GM21515 (cell line): ENCODE results near the gene ELF5.

Experiments
- ATAC-seq: cut with Tn5 transposase; IDR thresholded peaks from one replicate; pipeline ENCODE4 v1.9.1; 2021; ENCODE audit not compliant: unreplicated experiment

Gene ELF5

DNA sequence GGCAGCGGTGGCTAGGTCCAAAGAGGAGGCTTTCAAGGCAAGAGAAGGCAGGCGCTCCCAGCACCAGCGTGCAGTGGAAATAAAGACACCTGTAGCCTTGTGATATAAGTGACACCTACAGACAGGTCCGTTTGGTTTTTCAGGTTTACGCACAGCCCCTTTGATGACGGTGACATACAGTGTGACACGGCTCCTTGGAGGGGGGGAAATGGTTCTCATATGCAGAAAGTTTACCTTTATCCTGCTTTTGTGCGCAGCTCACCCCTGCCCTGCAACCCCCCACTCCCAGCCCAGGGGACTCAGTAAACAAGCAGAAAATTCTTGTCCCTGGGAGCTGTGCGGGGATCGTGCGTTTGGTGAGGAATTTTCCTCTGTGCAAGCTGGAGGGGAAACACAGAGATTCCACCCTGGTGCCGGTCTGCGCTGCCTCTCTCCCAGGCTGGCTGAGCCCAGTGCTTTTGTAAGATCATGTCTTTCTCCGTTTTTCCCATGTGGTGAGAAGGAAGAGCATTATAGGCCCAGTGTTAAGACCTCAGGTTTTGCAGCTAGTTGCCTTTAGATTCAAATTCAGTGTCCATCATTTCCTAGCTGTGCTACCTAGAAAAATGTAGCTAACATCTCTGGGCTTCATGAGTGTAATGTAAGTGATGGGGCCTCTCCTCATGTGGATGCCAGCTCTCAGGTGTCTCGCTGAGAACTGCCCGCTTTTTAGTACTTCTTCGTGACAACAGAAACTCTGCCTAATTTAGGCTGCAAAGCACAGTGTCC lies at the start of gene ELF5:
ELF5 (minus strand) TSS at position 113 of the 768 bp plus-strand sequence. CDS start 8,045 bp downstream, outside the sequence.
- ATAC-seq: no peak

- ATAC-seq: no peak
Measured at GRCh38 chr11:34562976-34563375, 49.4 kb upstream of the ELF5 start.

- ATAC-seq: no peak
Measured at GRCh38 chr11:34560511-34560910, 46.9 kb upstream of the ELF5 start.

- no peak for ATAC-seq
Measured at GRCh38 chr11:34558673-34559072, 45.1 kb upstream of the ELF5 start.

DNA sequence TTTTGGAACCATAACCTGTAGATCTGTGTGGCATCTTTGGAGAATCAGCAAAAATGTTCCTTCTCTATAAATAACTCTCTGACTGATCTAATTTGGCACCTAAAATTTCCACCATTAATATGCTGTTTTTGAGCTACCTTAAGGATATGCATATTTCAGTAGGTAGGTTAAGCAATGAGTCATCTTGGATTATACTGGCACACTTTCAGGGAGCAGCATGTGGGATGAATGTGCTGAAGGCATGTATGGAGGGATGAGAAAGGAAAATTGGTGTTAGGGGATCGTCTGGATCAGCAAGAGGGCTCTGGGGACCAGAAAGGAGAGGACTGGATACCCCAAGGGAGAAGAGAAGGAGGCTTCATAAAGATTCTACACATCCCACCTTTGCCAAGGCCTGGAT lies 44.6 kb upstream of the ELF5 start:
- ATAC-seq: no peak

DNA sequence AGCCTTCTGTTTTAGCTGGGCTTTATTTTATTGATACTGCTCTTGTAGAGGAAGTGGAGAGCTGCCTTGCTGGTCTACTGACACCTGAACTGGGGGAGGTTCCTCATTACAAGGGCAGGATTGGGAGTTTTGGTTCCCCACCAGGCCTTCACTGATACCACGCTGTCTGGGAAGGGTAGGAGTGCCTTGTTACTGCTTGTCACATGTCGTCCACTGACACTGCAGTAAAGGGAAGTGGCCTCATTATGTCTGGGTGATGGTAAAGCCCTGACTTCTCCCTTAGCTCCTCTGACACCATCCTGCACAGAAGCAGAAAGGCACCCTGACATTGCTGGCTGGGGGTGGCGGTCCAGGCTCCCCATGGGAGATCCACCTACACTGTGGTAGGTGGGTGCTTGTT lies 38.7 kb upstream of the ELF5 start:
- no peak for ATAC-seq

- no peak for ATAC-seq
Measured at GRCh38 chr11:34549271-34549670, 35.7 kb upstream of the ELF5 start.

DNA sequence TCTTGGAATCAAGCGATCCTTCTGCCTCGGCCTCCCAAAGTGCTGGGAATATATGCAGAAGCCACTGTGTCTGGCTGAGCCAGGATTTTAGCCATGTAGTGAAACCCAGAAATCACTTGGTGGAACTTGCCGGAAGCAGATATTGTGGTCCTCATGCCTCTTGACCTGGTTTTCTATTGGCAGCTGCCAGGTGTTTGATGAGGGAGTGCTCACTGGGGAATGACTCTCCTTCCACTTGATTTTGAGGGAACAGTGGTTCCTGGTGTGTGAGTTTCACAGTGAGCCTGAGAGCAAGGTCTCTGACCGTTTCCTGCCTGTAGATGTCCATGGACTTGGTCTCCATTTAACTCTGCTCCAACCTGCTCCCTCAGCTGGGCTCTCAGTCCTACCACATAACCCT lies 34.7 kb upstream of the ELF5 start:
- no peak for ATAC-seq

DNA sequence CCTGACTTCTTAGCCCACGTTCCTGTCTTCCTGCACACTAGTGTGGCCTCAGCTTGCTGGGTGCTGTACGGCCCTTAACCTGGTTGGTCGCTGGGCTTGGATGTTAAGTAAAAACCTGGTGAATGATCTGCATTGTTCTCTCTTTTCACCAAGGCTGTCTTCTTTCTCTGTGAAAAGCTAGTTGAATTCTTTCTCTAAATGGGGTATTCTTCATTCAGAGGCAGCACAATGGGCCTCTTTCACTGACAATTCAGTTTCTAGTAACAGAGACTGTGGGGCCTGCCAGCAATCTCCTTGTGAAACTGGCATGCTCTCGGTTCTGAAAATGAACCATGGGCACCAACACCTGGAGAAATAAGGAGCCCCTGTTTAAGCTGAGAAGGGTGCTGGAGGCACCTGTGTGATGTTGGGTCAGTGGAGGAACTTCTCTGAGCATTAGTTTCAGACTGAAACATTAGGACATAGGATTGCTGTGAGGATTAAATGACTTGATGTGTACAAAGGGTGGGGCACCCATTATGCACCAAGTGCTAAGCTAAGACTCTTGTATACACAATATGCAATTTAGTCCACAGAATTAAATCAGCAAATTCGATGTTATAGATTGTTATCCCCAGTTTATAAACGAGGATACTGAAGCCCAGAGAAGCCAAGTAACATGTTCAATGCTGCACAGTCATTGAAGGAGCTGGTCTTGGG lies 33.1 kb upstream of the ELF5 start:
- ATAC-seq: no peak

GRCh38 chr11:34542089-34542488 lies 28.5 kb upstream of the ELF5 start:
- ATAC-seq: no peak

DNA sequence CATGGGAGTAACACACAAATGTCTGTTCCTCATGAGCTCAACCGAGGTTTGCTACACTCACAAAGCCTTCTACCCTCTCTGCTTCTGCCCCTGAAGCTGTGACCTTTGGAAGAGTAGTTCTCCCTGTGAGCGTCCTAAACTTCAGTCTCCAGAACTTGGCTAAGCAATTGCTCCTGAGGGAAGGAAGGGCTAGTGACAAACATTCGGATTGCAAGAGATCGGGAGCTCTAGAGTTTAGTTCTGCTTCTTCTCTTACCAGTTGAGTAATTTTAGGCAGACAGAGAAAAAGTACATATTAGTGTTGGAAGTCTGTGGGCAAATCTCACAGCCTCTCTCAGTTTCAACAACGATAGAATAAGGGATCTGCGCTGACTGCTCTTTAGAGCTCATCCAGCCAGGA lies 27.3 kb upstream of the ELF5 start:
- ATAC-seq: no peak

- ATAC-seq: no peak
Measured at GRCh38 chr11:34537636-34538035, 24.0 kb upstream of the ELF5 start.

DNA sequence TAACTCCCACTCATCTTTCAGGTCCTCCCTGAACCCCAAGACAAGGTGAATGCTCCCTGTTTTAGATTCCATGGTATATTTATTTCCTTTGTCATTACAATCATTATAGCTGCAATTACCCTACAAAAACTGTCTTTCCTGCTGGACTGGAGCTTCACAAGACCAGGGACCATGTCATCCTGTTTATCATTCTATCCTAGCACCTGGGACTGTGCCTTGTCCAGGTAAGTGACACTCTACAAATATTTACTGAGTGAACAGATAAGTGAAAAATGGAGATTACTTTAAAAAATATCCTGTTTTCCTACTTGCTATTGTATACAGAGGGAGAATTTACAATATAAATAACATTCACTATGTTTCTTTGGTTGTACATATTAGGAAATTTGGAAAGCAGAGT lies 22.5 kb upstream of the ELF5 start:
- no peak for ATAC-seq

- no peak for ATAC-seq
Measured at GRCh38 chr11:34534826-34535225, 21.2 kb upstream of the ELF5 start.

- ATAC-seq: no peak
Measured at GRCh38 chr11:34531663-34532062, 18.1 kb upstream of the ELF5 start.

DNA sequence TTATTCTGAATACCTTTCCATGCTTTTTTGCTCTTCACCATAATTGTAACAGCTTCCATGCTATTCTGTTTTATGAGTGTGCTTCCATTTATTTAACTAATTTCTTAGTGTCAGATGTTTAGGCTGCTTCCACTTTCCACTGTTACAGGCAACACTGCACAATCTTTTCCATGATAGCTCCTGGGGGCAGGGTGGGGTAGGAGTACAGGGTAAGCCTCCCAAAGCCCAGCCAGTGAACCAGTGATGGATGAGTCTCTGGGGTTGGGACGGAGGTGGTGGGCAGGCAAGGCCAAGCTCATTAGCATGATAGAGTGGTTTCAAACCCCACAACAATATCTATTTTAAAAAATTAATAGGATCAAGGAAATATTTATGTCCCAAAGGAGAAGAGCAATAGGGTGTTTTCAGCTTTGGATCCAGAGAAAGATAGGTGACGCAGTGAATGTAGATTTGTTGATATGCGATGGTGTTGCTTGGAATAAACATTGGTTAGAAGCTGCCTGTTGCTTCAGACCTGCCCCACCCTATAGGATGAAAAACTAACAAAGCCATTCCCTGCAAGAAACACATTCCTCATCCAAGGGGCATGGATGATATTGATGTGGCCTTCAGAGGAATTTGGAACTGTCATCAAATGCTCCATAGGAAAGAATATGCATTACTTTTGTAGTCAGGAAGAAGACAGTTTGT lies 17.1 kb upstream of the ELF5 start:
- no peak for ATAC-seq

DNA sequence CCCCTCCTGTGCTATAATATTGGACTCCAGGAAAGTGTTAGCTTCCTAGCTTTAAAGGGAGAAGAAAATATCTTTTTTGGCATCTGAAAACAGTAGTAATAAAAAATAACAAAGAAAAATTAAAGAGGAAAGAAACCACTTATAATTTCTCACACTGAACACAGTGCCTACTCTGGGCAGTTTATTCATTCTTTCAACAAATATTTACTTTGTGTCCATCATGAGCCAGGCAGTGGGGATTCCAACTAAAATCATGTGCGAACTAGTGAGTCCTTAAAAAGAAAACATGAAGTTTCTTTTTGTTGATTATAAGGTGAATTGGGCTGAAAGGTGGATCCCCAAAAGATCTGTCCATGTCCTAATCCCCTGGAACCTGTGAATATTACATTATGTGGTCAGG lies 16.0 kb upstream of the ELF5 start:
- ATAC-seq: no peak

DNA sequence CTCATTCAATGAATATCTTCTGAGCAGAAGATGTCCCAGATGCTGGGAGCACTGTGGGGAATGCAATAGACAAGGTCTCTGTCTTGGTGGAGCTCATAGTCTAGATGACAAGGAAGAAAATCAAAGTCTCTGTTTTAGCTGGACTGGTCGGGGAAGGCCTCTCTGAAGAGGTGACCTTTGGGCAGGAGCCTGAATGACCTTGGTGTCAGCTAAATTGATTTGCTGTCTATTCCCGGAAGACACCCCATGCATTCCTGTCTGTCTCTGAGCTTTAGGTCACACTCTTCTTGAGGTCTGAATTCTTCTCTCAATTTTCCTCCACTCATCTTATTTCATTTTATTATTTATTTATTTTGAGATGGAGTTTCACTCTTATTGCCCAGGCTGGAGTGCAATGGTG lies 14.5 kb upstream of the ELF5 start:
- ATAC-seq: no peak

DNA sequence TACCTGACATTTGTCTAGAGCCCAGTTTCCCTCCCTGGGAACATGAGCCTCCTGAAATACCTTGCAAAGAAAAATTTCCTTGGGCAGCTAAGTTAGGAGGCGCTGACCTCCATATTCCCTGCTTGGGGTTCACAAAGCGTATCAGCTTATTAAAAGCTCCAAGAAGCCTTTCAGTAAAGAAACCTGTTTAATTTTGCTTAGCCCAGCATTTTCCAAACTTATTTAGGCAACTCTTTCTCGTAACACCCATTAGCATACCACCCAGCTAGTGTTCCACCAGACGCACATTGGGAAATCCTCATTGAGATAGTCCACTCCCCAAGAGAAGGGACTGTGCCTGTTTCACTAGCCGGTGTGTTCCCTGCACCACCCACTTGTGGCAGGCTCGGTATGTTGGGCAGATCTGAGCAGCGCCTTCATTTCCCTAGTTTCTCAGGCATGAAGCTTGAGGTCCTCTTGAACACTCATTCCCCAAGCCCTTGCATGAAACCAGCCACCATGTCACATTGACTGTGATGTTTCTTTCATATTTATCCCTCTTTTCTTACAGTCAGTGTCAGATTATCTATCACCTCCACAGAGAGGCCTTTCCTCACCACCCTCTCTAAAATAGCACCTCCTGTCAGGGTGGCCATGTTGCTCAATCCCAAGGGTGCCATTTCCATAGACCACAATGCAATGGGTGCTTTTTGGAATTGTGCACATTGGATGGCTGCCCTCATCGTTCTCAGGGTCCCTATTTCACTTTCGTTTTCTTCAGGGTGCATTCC lies 12.5 kb upstream of the ELF5 start:
- ATAC-seq: no peak

GRCh38 chr11:34525098-34525497 lies 11.5 kb upstream of the ELF5 start:
- no peak for ATAC-seq

GRCh38 chr11:34524696-34525095 lies 11.1 kb upstream of the ELF5 start:
- no peak for ATAC-seq
